Measurements from ENCODE around the gene KCND2. TPM values are rescaled to one million over a fixed set of nuclear protein-coding genes. Genes with fewer than 3 reads are reported as not detected.

KCND2 gene
- total RNA-seq, 4 donors from 2014 or later, result 0.83 to 1.9 (median 1.2) TPM

- Histone ChIP-seq H3K9me3 (no peaks in the 10 kb centered on the region), H3K4me1 (no peaks in the 10 kb centered on the region), H3K36me3 (no peaks in the 10 kb centered on the region), H3K27ac (replicated peaks in 1 of 4) (no peak overlapping the region), H3K27me3 (no peaks in the 10 kb centered on the region), H3K4me3 (no peak overlapping the region)
- TF ChIP-seq POLR2A (IDR thresholded peaks at IDR 0.05; ENCODE audit: low read depth) (no peak), POLR2AphosphoS5 (IDR thresholded peaks at IDR 0.05) (no peak), EP300 (IDR thresholded peaks at IDR 0.05) (no peak)
- TF ChIP-seq, protein P1, sequence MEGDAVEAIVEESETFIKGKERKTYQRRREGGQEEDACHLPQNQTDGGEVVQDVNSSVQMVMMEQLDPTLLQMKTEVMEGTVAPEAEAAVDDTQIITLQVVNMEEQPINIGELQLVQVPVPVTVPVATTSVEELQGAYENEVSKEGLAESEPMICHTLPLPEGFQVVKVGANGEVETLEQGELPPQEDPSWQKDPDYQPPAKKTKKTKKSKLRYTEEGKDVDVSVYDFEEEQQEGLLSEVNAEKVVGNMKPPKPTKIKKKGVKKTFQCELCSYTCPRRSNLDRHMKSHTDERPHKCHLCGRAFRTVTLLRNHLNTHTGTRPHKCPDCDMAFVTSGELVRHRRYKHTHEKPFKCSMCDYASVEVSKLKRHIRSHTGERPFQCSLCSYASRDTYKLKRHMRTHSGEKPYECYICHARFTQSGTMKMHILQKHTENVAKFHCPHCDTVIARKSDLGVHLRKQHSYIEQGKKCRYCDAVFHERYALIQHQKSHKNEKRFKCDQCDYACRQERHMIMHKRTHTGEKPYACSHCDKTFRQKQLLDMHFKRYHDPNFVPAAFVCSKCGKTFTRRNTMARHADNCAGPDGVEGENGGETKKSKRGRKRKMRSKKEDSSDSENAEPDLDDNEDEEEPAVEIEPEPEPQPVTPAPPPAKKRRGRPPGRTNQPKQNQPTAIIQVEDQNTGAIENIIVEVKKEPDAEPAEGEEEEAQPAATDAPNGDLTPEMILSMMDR (IDR thresholded peaks at IDR 0.05), result no peak
- WGBS, result 31% methylated on average over 1 of the region's 1 CpG
- intact Hi-C loops (cut with DNase I), result no loop called here
- no peak for DNase-seq (ENCODE audit: extremely low spot score)
These were observed 456.3 kb downstream of the KCND2 start for GRCh38 chr7:120729245-120729644.

DNA sequence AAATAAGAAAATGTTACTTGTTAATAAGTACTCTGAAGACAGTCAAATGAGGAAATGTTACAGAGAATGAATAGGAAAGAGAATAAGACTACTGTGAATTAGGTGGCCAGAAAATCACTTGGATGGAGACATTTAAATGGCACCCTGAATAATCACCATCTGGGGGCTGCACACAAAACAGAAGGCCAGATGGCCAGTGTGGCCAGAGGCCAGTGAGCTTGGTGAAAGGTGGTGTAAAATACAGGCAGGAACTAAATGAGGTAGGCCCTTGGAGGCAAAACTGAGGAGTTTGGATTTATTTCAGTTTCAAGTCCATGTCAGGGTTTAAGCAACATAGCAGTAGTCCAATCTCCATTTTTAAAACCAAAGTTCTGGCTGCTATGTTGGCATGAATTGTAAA lies 458.3 kb downstream of the KCND2 start:
- TF ChIP-seq POLR2A (IDR thresholded peaks at IDR 0.05; ENCODE audit: low read depth) (no peak), POLR2AphosphoS5 (IDR thresholded peaks at IDR 0.05) (no peak), EP300 (IDR thresholded peaks at IDR 0.05) (no peak)
- TF ChIP-seq, protein P1 (IDR thresholded peaks at IDR 0.05), result no peak
- no peak overlapping the region for H3K27ac ChIP-seq (replicated peaks in 1 of 4)
- H3K4me1 ChIP-seq, result no peaks in the 10 kb centered on the region
- H3K4me3 ChIP-seq, result no peak overlapping the region
- intact Hi-C loops (cut with DNase I), result no loop called here
- H3K36me3 ChIP-seq, result no peaks in the 10 kb centered on the region
- DNase-seq (ENCODE audit: extremely low spot score), result no peak
- H3K27me3 ChIP-seq, result no peaks in the 10 kb centered on the region
- H3K9me3 ChIP-seq, result no peaks in the 10 kb centered on the region

GRCh38 chr7:120732256-120732655 lies 459.3 kb downstream of the KCND2 start:
- TF ChIP-seq EP300 (IDR thresholded peaks at IDR 0.05), result no peak
- Histone ChIP-seq H3K36me3 (no peaks in the 10 kb centered on the region), H3K27me3 (no peaks in the 10 kb centered on the region), H3K4me1 (no peaks in the 10 kb centered on the region), H3K9me3 (no peaks in the 10 kb centered on the region), H3K27ac (replicated peaks in 1 of 4) (no peak overlapping the region), H3K4me3 (no peak overlapping the region)
- DNase-seq (ENCODE audit: extremely low spot score), result no peak
- intact Hi-C loops (cut with DNase I), result no loop called here

- Histone ChIP-seq H3K9me3 (no peaks in the 10 kb centered on the region), H3K27me3 (no peaks in the 10 kb centered on the region), H3K27ac (replicated peaks in 1 of 4) (no peak overlapping the region), H3K4me1 (no peaks in the 10 kb centered on the region), H3K4me3 (no peak overlapping the region), H3K36me3 (no peaks in the 10 kb centered on the region)
- intact Hi-C loops (cut with DNase I), result no loop called here
- 84% methylated on average over 3 of the region's 3 CpGs for WGBS
- DNase-seq (ENCODE audit: extremely low spot score), result no peak
- no peak for TF ChIP-seq POLR2AphosphoS5 (IDR thresholded peaks at IDR 0.05)
- TF ChIP-seq, protein P1 (IDR thresholded peaks at IDR 0.05), result no peak
- TF ChIP-seq EP300 (IDR thresholded peaks at IDR 0.05), result no peak
- no peak for TF ChIP-seq POLR2A (IDR thresholded peaks at IDR 0.05; ENCODE audit: low read depth)
These were observed 460.2 kb downstream of the KCND2 start for GRCh38 chr7:120733143-120733542.

DNA sequence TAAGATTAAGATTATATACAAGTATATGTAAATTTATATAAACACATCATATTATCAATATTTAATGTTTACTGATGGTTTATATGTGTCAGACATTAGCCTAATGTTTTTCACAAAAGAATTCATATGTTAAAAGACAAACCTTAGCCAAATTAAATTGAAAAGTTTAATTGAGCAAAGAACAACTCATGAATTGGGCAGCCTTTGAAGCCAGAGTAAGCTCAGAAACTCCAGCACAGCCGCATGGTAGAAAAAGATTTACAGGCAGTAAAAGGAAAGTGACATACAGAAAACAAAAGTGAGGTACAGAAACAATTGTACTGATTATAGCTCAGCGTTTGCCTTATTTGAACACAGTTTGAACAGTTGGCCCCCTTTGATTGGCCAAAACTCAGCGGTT lies 460.9 kb downstream of the KCND2 start:
- WGBS, result 88% methylated on average over 3 of the region's 3 CpGs
- Histone ChIP-seq H3K9me3 (no peaks in the 10 kb centered on the region), H3K27ac (replicated peaks in 1 of 4) (no peak overlapping the region), H3K4me3 (no peak overlapping the region), H3K36me3 (no peaks in the 10 kb centered on the region), H3K4me1 (no peaks in the 10 kb centered on the region), H3K27me3 (no peaks in the 10 kb centered on the region)
- intact Hi-C loops (cut with DNase I), result no loop called here
- TF ChIP-seq POLR2A (IDR thresholded peaks at IDR 0.05; ENCODE audit: low read depth) (no peak), POLR2AphosphoS5 (IDR thresholded peaks at IDR 0.05) (no peak), EP300 (IDR thresholded peaks at IDR 0.05) (no peak)
- TF ChIP-seq, protein P1 (IDR thresholded peaks at IDR 0.05), result no peak
- no peak for DNase-seq (ENCODE audit: extremely low spot score)

Data from esophagus muscularis mucosa (tissue), 4 donors.